ENCODE measurements around the gene PEX11G. TPM values are rescaled to one million over a fixed set of nuclear protein-coding genes. Genes with fewer than 3 reads are reported as not detected.

PEX11G gene
- 1 to 10 TPM in 1 of 2 experiments, under 1 TPM in 1; 0.58 to 1.9 TPM for total RNA-seq

DNA sequence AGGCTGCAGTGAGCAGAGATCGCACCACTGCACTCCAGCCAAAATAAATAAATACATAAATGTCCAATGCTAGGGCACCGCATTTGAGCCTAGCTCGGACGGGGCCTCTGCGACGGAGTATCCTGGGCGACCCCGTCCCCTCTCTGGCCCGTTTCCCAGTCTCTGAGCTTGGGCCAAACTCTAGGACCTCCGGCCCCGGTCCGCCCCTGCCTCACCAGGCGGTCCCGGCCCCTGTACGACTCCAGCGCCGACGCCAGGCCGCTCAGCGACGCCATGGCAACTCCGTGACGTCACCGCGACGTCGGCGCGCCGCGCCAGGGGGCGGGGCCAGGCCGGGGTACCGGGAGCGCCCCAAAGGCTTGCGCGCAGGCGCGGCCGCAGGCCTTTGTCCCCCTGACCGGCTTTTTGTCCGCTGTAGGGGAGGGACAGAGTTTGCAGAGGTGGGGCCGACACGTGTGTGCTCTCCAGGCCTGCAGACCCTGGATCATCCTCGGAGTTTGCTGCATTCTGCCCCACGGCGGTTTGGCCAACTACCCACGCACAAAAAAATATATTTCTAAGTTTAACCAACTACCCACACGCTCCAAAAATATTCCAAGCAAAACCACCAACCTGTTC is at the start of gene PEX11G:
PEX11G (minus strand) TSS at position 300 of the 618 bp plus-strand sequence; CDS start at position 275, 25 bp downstream.
- H3K9me3 Mint-ChIP-seq (ENCODE audit: low read depth): no peaks in the 10 kb centered on the region
- peak within 1 kb of the TSS; percentile 80 for H3K27ac Mint-ChIP-seq
- H3K4me3 Mint-ChIP-seq: peak within 1 kb of the TSS; percentile 74
- no peaks in the 10 kb centered on the region for H3K36me3 Mint-ChIP-seq
- ATAC-seq: peak; percentile 87
- no peaks in the 10 kb centered on the region for H3K27me3 Mint-ChIP-seq
- H3K4me1 Mint-ChIP-seq: peaks cover 35% of the 10 kb centered on the region
- CTCF ChIA-PET: interaction anchor here (1.5 kb wide), 1 partner anchor 8 kb away, joined by 6 read pairs; a partner anchor contains a TSS
- DNase-seq: peak; percentile 93

DNA sequence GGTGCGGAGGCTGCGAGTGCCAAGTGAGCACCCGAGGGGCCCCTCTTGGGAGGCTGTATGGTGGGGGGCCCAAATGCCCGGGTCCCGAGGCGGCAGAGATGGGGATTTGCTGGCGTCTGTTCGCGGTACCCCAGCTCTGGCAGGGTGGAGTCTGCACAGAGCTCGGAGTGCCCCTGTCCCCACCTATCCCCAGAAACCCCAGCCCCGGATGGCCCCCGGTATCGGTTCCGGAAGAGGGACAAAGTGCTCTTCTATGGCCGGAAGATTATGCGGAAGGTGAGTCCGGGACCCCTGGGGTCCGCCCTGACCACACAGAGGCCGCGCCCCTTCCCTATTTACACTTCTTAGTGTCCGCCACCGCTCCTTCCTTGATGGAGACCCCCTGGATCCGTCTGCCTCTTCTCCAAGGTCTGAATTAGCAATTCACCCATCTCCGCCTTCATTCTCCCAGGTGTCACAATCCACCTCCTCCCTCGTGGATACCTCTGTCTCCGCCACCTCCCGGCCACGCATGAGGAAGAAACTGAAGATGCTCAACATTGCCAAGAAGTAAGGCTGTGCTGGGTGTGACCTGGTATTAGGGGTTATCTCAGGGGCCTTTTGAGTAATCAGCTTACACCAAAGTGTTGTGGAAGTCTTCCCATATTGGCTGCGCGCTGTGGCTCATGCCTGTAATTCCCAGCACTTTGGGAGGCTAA is 47.3 kb upstream of the PEX11G start:
- H3K9me3 Mint-ChIP-seq (ENCODE audit: low read depth): no peaks in the 10 kb centered on the region

DNA sequence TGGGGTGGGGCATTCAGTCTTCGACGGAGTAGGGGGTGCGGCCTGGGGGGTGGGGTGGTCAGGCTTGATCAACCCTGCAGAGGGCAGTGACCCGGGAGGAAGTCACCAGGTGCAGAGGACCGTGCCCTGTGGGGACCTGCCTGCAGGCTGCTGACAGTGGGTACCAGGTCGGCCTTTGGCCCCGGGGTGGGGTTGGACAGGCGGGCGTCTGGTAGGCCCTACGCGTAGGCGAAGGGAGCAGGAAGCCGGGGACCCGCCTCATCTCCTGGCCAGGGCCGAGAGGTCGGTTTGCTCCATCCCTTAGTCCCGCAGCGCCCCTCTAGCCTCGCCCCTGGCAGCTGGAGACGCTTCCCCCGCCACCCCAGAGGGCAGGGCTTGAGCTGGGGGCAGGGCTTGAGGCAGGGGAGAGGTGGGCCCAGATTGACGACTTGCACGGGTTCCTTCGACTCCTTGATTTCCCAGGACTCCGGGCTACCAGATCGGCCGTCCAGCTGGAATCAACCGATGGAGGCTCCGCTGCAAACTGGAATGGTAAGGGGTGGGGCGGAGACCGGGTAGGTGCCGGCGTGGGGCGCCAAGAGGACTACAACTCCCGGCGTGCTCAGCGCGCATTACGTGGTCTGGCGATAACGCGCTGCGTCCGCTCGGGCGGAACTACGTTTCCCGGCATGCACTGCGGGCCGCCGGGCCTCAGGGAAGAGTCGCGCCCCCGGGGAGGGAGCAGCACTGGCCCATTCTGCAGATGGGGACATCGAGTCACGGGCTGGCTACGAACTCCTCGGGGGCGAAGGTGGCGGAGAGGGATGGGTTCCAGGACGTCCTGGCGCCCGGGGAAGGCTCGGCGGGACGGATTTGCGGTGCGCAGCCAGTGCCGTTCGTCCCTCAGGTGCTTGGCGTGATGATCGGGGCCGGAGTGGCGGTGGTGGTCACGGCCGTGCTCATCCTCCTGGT is 46.5 kb upstream of the PEX11G start, which contains the start of gene PNPLA6:
PNPLA6 (plus strand) TSS at position 671 of the 951 bp plus-strand sequence; CDS start at position 743, 72 bp downstream.
- Mint-ChIP-seq H3K27me3 (no peaks in the 10 kb centered on the region), H3K27ac (peak within 1 kb of the TSS; percentile 84), H3K4me3 (peak within 1 kb of the TSS; percentile 93), H3K4me1 (peaks cover 22% of the 10 kb centered on the region), H3K9me3 (ENCODE audit: low read depth) (no peaks in the 10 kb centered on the region), H3K36me3 (peaks cover 20% of the 10 kb centered on the region)
- CTCF ChIA-PET: interaction anchor here (0.6 to 6.1 kb wide), 8 partner anchors 9 to 181 kb away, joined by 3 to 37 read pairs (median 4); partner anchors contain the start of genes MCOLN1 and STXBP2
- peak; percentile 84 for ATAC-seq
- peak; percentile 96 for DNase-seq

More for the DNA sequence above, 47.3 kb upstream of the PEX11G start:
- Mint-ChIP-seq H3K36me3 (peaks cover 24% of the 10 kb centered on the region), H3K27ac (peak overlapping the region; percentile 84), H3K4me1 (peaks cover 24% of the 10 kb centered on the region), H3K4me3 (peak overlapping the region; percentile 93), H3K27me3 (no peaks in the 10 kb centered on the region)
- no peak for DNase-seq
- peak; percentile 4 for ATAC-seq
- CTCF ChIA-PET: interaction anchor here (0.8 to 6.1 kb wide), 4 partner anchors 9 to 182 kb away, joined by 4 to 37 read pairs (median 5); partner anchors contain the start of gene MCOLN1

DNA sequence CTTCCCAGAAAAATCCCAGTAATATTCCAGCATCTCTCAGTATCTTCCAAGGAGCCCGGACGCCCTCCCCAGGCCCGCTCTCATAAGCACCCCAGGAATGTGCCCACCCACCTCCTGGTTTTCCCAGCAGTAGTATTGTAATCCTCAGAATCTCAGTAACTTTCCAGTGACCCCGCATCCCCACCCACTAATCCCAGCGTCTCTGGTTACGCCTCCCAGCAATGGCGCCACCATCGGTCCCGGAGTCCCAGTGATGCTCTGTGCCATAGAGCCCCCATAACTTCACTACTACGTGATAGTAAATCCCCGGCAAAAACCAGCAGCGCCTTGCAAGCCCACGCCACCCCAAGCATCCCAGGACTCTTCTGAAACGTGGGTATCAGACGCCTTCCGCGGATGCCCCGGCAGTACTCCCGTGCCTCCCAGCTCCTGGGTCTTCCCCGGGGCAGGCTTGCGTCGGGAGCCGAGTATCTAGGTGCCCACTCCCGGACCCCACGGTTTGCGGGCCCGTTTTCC is 45.8 kb upstream of the PEX11G start:
- CTCF ChIA-PET: interaction anchor here (1.0 to 6.1 kb wide), 6 partner anchors 10 to 103 kb away, joined by 3 to 37 read pairs (median 5); partner anchors contain the start of genes MCOLN1 and STXBP2
- peaks cover 20% of the 10 kb centered on the region for H3K4me1 Mint-ChIP-seq
- peak; percentile 61 for DNase-seq

DNA sequence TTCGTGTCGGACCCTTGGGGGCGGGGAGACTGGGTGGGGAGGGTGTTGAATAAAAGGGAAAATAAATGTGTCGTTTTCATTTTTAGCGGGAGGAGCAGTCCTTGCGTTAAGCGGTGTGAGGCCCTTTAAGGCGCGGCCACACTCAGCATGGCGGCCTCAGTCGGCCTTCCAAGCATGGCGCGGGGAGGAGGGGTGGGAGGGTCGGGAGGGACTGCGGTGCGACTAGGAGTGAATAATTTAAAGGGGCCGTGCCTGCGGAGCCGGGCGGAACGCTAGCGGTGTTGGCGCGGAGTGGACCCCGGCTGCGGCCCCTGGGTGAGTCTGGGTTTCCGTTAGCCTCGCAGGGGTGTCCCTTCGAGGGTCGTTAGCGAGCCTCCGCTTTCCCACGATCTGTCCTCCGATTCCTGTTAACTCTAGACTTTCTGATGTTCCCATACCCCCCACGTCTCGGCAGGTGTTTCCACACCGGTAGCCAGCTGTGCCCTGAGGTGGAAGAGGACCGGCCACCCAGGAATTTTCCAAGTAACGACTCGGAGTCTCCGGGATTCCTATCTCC is 45.2 kb upstream of the PEX11G start:
- ATAC-seq: peak; percentile 41
- Mint-ChIP-seq H3K9me3 (ENCODE audit: low read depth) (no peaks in the 10 kb centered on the region), H3K4me1 (peaks cover 20% of the 10 kb centered on the region), H3K4me3 (peak overlapping the region; percentile 93), H3K27ac (peak overlapping the region; percentile 79), H3K36me3 (peaks cover 17% of the 10 kb centered on the region), H3K27me3 (no peaks in the 10 kb centered on the region)
- CTCF ChIA-PET: interaction anchor here (6.1 kb wide), 1 partner anchor 11 kb away, joined by 37 read pairs; the partner anchor contains the start of gene MCOLN1
- DNase-seq: peak; percentile 89

More for the DNA sequence above, 45.8 kb upstream of the PEX11G start:
- Mint-ChIP-seq H3K36me3 (peaks cover 16% of the 10 kb centered on the region), H3K27ac (peak overlapping the region; percentile 79), H3K4me3 (peak overlapping the region; percentile 93), H3K9me3 (ENCODE audit: low read depth) (no peaks in the 10 kb centered on the region), H3K27me3 (no peaks in the 10 kb centered on the region)
- peak; percentile 11 for ATAC-seq

DNA sequence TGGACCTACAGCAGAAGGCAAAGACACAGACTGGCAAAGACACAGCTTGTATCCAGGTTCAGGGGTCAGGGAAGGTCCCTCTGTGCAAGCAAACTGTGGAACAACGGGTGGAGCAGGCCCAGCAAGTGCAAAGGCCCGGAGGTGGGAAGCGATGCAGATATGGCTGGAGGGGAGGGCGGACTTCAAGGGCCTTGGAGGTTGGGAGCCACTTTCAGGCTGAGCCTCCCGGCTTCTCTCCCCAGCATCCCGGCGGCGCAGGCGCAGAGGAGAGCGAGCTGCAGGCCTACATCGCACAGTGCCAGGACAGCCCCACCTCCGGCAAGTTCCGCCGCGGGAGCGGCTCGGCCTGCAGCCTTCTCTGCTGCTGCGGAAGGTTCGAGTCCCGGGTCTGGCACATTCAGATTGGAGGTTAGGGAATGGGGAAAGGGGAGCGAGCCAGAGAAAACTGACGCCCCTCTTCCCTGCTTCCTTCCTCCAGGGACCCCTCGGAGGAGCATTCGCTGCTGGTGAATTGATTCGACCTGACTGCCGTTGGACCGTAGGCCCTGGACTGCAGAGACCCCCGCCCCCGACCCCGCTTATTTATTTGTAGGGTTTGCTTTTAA is 44.5 kb upstream of the PEX11G start:
- ATAC-seq (no peak), DNase-seq (no peak)
- Mint-ChIP-seq H3K4me1 (peaks cover 18% of the 10 kb centered on the region), H3K36me3 (peaks cover 13% of the 10 kb centered on the region), H3K4me3 (peak overlapping the region; percentile 93), H3K27me3 (no peaks in the 10 kb centered on the region), H3K9me3 (ENCODE audit: low read depth) (no peaks in the 10 kb centered on the region), H3K27ac (peak overlapping the region; percentile 78)
- CTCF ChIA-PET: interaction anchor here (6.1 kb wide), 1 partner anchor 10 kb away, joined by 37 read pairs; the partner anchor contains the start of gene MCOLN1

DNA sequence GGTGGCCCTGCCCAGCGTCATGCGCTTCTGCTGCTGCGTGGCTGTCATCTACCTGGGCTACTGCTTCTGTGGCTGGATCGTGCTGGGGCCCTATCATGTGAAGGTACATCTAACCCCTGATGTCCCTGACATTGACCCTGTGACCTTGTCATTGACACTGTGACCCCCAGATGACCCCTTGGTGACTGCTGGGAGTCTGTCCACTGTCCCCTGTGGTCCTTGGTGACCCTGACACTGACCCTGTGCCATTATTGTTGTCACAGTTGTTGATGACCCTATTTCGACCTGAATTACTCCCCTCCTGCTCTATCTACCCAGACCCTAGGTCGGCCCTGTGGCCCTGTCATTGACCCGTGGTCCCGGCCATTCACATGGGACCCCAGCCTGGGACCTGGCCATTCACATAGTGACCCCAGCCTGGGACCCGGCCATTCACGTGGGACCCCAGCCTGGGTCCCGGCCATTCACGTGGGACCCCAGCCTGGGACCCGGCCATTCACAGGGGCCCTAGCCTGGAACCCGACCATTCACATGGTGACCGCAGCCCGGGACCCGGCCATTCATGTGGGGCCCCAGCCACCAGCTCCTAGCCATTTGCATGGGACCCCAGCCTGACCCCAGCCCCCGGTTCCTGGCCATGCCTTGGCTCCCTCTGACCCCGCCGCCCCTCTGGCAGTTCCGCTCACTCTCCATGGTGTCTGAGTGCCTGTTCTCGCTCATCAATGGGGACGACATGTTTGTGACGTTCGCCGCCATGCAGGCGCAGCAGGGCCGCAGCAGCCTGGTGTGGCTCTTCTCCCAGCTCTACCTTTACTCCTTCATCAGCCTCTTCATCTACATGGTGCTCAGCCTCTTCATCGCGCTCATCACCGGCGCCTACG is 41.0 kb upstream of the PEX11G start:
- ATAC-seq: no peak
- Mint-ChIP-seq H3K4me3 (no peak overlapping the region), H3K27ac (no peak overlapping the region), H3K4me1 (peaks cover 8% of the 10 kb centered on the region), H3K27me3 (no peaks in the 10 kb centered on the region), H3K9me3 (ENCODE audit: low read depth) (no peaks in the 10 kb centered on the region), H3K36me3 (peaks cover 4% of the 10 kb centered on the region)
- DNase-seq: no peak
- CTCF ChIA-PET: no interaction called here

DNA sequence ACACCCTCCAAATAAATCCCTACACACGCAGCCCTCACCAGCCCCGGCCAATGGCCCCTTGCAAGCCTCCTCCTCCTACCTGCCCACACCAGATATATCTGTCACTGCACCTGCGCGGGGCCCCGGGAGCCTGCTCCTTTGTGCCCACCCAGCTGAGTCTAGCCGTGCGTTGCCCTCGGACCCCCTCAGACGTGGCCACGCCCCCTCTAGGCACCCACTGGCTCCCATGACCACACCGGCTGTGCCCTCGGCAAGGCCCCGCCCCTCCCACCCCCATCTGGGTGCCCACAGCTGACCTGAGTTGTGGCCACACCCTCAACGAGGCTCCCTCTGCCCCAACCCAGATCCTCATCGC is 40.4 kb upstream of the PEX11G start:
- DNase-seq (no peak), ATAC-seq (no peak)
- Mint-ChIP-seq H3K9me3 (ENCODE audit: low read depth) (no peaks in the 10 kb centered on the region), H3K4me3 (no peak overlapping the region), H3K4me1 (peaks cover 8% of the 10 kb centered on the region), H3K27me3 (no peaks in the 10 kb centered on the region), H3K27ac (no peak overlapping the region), H3K36me3 (peaks cover 4% of the 10 kb centered on the region)
- CTCF ChIA-PET: no interaction called here

DNA sequence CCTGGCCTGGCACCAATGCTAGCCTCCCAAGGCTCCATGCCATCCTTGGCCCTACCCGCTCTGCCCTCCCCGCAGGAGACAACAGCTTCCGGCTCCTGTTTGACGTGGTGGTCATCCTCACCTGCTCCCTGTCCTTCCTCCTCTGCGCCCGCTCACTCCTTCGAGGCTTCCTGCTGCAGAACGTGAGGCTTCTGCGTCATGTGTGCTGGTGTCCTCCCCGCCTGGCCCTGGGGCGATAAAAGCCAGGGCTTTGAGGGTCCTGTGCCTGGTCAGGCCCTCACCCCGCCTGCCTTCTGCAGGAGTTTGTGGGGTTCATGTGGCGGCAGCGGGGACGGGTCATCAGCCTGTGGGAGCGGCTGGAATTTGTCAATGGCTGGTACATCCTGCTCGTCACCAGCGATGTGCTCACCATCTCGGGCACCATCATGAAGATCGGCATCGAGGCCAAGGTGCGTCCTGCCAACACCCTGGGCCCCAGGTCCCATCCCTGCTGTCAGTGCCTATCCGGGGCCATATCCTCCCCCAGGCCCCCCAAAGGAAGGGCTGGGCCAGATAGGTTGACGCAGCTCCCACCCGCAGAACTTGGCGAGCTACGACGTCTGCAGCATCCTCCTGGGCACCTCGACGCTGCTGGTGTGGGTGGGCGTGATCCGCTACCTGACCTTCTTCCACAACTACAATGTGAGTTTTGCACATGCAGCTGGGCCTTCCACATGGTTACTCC is 39.8 kb upstream of the PEX11G start:
- ATAC-seq (no peak), DNase-seq (no peak)
- Mint-ChIP-seq H3K9me3 (ENCODE audit: low read depth) (no peaks in the 10 kb centered on the region), H3K4me1 (peaks cover 6% of the 10 kb centered on the region), H3K4me3 (no peak overlapping the region), H3K27me3 (no peaks in the 10 kb centered on the region), H3K27ac (no peak overlapping the region), H3K36me3 (peaks cover 4% of the 10 kb centered on the region)
- CTCF ChIA-PET: no interaction called here

DNA sequence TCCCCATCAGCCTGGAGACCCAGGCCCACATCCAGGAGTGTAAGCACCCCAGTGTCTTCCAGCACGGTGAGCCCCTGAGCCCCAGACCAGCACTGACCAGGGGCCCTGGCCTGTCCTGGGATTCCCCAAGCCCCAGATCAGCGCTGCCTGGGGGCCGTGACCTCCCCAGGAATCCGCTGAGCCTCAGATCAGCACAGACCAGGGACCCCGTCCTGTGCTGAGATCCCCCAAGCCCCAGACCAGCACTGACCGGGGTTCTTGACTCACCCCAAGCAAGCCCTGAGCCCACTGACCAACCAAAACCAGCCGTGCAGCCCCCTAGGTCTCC is 39.3 kb upstream of the PEX11G start:
- no peak overlapping the region for H3K4me3 Mint-ChIP-seq
- H3K36me3 Mint-ChIP-seq: peaks cover 4% of the 10 kb centered on the region
- ATAC-seq (no peak), DNase-seq (no peak)
- peaks cover 8% of the 10 kb centered on the region for H3K4me1 Mint-ChIP-seq
- CTCF ChIA-PET: no interaction called here
- H3K27me3 Mint-ChIP-seq: no peaks in the 10 kb centered on the region
- no peaks in the 10 kb centered on the region for H3K9me3 Mint-ChIP-seq (ENCODE audit: low read depth)
- H3K27ac Mint-ChIP-seq: no peak overlapping the region

DNA sequence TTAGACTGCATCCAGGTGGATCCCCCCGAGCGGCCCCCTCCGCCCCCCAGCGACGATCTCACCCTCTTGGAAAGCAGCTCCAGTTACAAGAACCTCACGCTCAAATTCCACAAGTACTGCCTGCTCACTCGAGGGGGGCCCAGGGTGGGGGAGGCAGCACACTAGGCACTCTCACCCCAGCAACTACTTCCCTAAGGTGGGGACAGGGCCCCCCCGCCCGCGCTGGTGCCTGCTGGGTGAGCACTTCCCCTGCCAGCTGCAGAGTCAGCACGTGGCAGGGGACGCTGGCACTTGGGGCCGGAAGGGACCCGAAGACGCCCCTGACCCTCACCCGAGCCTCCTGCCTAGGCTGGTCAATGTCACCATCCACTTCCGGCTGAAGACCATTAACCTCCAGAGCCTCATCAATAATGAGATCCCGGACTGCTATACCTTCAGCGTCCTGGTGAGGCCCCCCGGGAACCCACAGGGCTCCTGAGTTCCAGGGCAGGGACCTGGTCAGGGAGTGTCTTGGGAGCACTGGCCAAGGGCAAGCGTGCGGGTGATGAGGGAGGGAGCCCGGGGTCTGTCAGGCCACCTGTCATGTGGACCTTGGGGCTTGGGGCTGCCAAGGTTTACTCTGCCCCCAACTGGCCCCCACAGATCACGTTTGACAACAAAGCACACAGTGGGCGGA is 38.8 kb upstream of the PEX11G start:
- Mint-ChIP-seq H3K4me3 (no peak overlapping the region), H3K4me1 (peaks cover 4% of the 10 kb centered on the region), H3K9me3 (ENCODE audit: low read depth) (no peaks in the 10 kb centered on the region), H3K27ac (no peak overlapping the region), H3K27me3 (no peaks in the 10 kb centered on the region), H3K36me3 (peaks cover 3% of the 10 kb centered on the region)
- CTCF ChIA-PET: no interaction called here
- ATAC-seq (no peak), DNase-seq (no peak)

All from activated CD8-positive, alpha-beta memory T cell treated with anti-CD3 and anti-CD28 coated beads, Interleukin-2, amount 10 ng/mL, durations not matched to agents 7 days and 5 days (primary cell).